OCI-LY7 (cell line): ENCODE data around the gene ARHGEF19. TPM values are rescaled to one million over a fixed set of nuclear protein-coding genes. Genes with fewer than 3 reads are reported as not detected.
"Not testable (repeated sequence)": the region's sequence is repeated elsewhere in the genome, so short reads cannot be mapped to it uniquely, and the experiment has no call there.

Source experiments
- BruUV-seq: library from RNA; stranded (reverse); fragments of 400-500 nt; replicated peaks from 2 replicates; lab custom pipeline; 2021; lab: Mats Ljungman, UMichigan
- CTCF ChIA-PET: fragments of 300-600 bp; sonication (Branson Sonifier 250); formaldehyde crosslinking; loops from one replicate; lab custom pipeline; 2022; ENCODE audit warnings: antibody characterized with exemption; ENCODE audit not compliant: unreplicated experiment; lab: Charles Lee
- POLR2A ChIA-PET: fragments of 300-600 bp; sonication (Branson Sonifier 250); formaldehyde crosslinking; loops from one replicate; lab custom pipeline; 2022; ENCODE audit warnings: antibody characterized with exemption; lab: Charles Lee
- DNase-seq: peaks from one replicate; pipeline ENCODE4 v3.0.0-alpha.2; 2015; ENCODE audit warnings: low spot score
- H2AFZ ChIP-seq: fragments of 200-600 bp; sonication (generic), shearing (Covaris generic); 2 replicates; pipeline ENCODE4 v1.6.1; 2014; ENCODE audit warnings: mild to moderate bottlenecking, antibody characterized with exemption, low read length, moderate library complexity
- H3K27ac ChIP-seq: fragments of 200-600 bp; sonication (generic); 2 replicates; pipeline ENCODE4 v1.5.1; 2014; ENCODE audit warnings: mixed run types, low read depth, mild to moderate bottlenecking, moderate library complexity, low read length, inconsistent platforms; ENCODE audit not compliant: poor library complexity, severe bottlenecking
- H3K36me3 ChIP-seq: fragments of 200-600 bp; sonication (generic); 2 replicates; pipeline ENCODE4 v1.6.1; 2014; ENCODE audit warnings: mild to moderate bottlenecking, antibody characterized with exemption, low read length, moderate library complexity, mixed read lengths; ENCODE audit not compliant: insufficient read depth
- H3K4me1 ChIP-seq: fragments of 200-600 bp; sonication (generic); 2 replicates; pipeline ENCODE4 v1.5.1; 2014; ENCODE audit warnings: mild to moderate bottlenecking, low read length; ENCODE audit not compliant: insufficient read depth, poor library complexity, severe bottlenecking
- H3K4me2 ChIP-seq: fragments of 200-600 bp; sonication (generic); 2 replicates; pipeline ENCODE4 v1.6.1; 2014; ENCODE audit warnings: mild to moderate bottlenecking, low read length
- H3K4me3 ChIP-seq: fragments of 200-600 bp; sonication (generic); 2 replicates; pipeline ENCODE4 v1.5.1; 2014; ENCODE audit warnings: mild to moderate bottlenecking, low read depth, low read length; ENCODE audit not compliant: poor library complexity, severe bottlenecking
- H3K79me2 ChIP-seq: fragments of 200-600 bp; sonication (generic); 2 replicates; pipeline ENCODE4 v1.6.1; 2016; ENCODE audit warnings: low read depth, mild to moderate bottlenecking, low read length, moderate library complexity, mixed read lengths; ENCODE audit not compliant: insufficient read depth
- H3K9me2 ChIP-seq: fragments of 200-600 bp; sonication (generic); 2 replicates; pipeline ENCODE4 v1.6.1; 2016; ENCODE audit warnings: mild to moderate bottlenecking, low read length, mixed read lengths; ENCODE audit not compliant: insufficient read depth
- H3K9me3 ChIP-seq: fragments of 200-600 bp; sonication (generic); 2 replicates; pipeline ENCODE4 v1.6.1; 2014; ENCODE audit warnings: mild to moderate bottlenecking, mixed run types, low read length, mixed read lengths
- H4K20me1 ChIP-seq: fragments of 200-600 bp; sonication (generic); 2 replicates; pipeline ENCODE4 v1.6.1; 2014; ENCODE audit warnings: mild to moderate bottlenecking, antibody characterized with exemption, low read length, moderate library complexity, mixed read lengths; ENCODE audit not compliant: insufficient read depth
- CTCF ChIP-seq: fragments of 200-600 bp; sonication (generic); conservative IDR thresholded peaks from 2 replicates; pipeline ENCODE4 v1.5.1; 2014; ENCODE audit warnings: mild to moderate bottlenecking, antibody characterized with exemption, low read length, moderate library complexity, mixed read lengths
- EZH2phosphoT487 ChIP-seq: fragments of 200-600 bp; sonication (generic); IDR thresholded peaks from 2 replicates; pipeline ENCODE4 v1.6.1; 2018; ENCODE audit warnings: low read depth, borderline replicate concordance, mild to moderate bottlenecking, mixed run types, antibody characterized with exemption, low read length, moderate library complexity, mixed read lengths
- intact Hi-C: fragments of 100-400 bp; cut with micrococcal nuclease; formaldehyde crosslinking; loops from one replicate; pipeline ENCODE4 v1.10.0; 2022; ENCODE audit not compliant: unreplicated experiment
- total RNA-seq, 2 experiments: library from RNA; depleted of rRNA in 1 of 2; stranded (reverse); fragments of >200 nt in 1 of 2; shearing (Covaris generic) in 1 of 2; gene quantifications; 2 replicates each; pipeline ENCODE4 v1.2.3, GENCODE V29; 2014 to 2022

Gene ARHGEF19
- total RNA-seq, 2 experiments from 2014 or later = 2.7 to 6.2 TPM

- BruUV-seq = no TSS peak
- Histone ChIP-seq H3K4me2 (no peak overlapping the region), H3K27ac (no peak overlapping the region), H3K4me3 (no peak overlapping the region), H3K36me3 (no peaks in the 10 kb centered on the region), H3K9me3 (no peaks in the 10 kb centered on the region), H4K20me1 (no peaks in the 10 kb centered on the region), H3K79me2 (no peaks in the 10 kb centered on the region), H3K4me1 (peaks cover 20% of the 10 kb centered on the region), H2AFZ (no peak overlapping the region), H3K9me2 (no peaks in the 10 kb centered on the region)
- ChIA-PET POLR2A (no interaction called here), CTCF (no interaction called here)
- intact Hi-C loops = no loop called here
- no peak for DNase-seq
- TF ChIP-seq EZH2phosphoT487 = no peak
- no peak for TF ChIP-seq CTCF
Measured at GRCh38 chr1:16170283-16170673, 42.2 kb downstream of the ARHGEF19 start.

- H3K36me3 ChIP-seq = no peaks in the 10 kb centered on the region
- DNase-seq = peak; percentile 14
- BruUV-seq = no TSS peak
- no peak overlapping the region for H3K27ac ChIP-seq
- no peaks in the 10 kb centered on the region for H3K9me2 ChIP-seq
- intact Hi-C loops = no loop called here
- H3K4me3 ChIP-seq = peak overlapping the region; percentile 67
- peak overlapping the region; percentile 67 for H3K4me2 ChIP-seq
- H3K4me1 ChIP-seq = peaks cover 24% of the 10 kb centered on the region
- H3K9me3 ChIP-seq = no peaks in the 10 kb centered on the region
- no peaks in the 10 kb centered on the region for H3K79me2 ChIP-seq
- no peaks in the 10 kb centered on the region for H4K20me1 ChIP-seq
- H2AFZ ChIP-seq = peak overlapping the region; percentile 65; the same call in 1 of the 2 replicates
- ChIA-PET CTCF (no interaction called here), POLR2A (interaction anchor here (0.6 to 0.9 kb wide), 2 partner anchors 13 to 92 kb away, joined by 4 read pairs; no protein-coding TSS in a partner anchor)
- TF ChIP-seq CTCF (no peak), EZH2phosphoT487 (no peak)
Measured at GRCh38 chr1:16168622-16169360, 43.7 kb downstream of the ARHGEF19 start.

GRCh38 chr1:16168144-16168495 is 44.3 kb downstream of the ARHGEF19 start:
- intact Hi-C loops, H3K79me2 ChIP-seq, H3K36me3 ChIP-seq, H3K9me3 ChIP-seq, H4K20me1 ChIP-seq, H3K9me2 ChIP-seq, H3K27ac ChIP-seq, BruUV-seq: not testable (repeated sequence)
- ChIA-PET CTCF (interaction anchor here (0.6 kb wide), 1 partner anchor 13 kb away, joined by 10 read pairs; no protein-coding TSS in a partner anchor), POLR2A (interaction anchor here (0.9 kb wide), 1 partner anchor 93 kb away, joined by 4 read pairs; no protein-coding TSS in a partner anchor)
- peaks cover 24% of the 10 kb centered on the region for H3K4me1 ChIP-seq
- DNase-seq = peak; percentile 20
- H2AFZ ChIP-seq = peak overlapping the region; percentile 65
- peak overlapping the region; percentile 67 for H3K4me3 ChIP-seq
- H3K4me2 ChIP-seq = peak overlapping the region; percentile 67
